Measurements from ENCODE around the gene SFTPA1. TPM values are rescaled to one million over a fixed set of nuclear protein-coding genes. Genes with fewer than 3 reads are reported as not detected.
"Not testable (repeated sequence)": the region's sequence is repeated elsewhere in the genome, so short reads cannot be mapped to it uniquely, and the experiment has no call there.

Gene SFTPA1
- total RNA-seq, 2 experiments from 2014 or later, result not detected

GRCh38 chr10:79582096-79582495 lies 28.6 kb upstream of the SFTPA1 start:
- ChIA-PET POLR2A (no interaction called here), CTCF (no interaction called here)
- no peaks in the 10 kb centered on the region for H3K4me1 ChIP-seq (ENCODE audit: insufficient read depth, low read length)
- H3K4me3 Mint-ChIP-seq, result no peak overlapping the region
- H3K9me3 Mint-ChIP-seq, result no peaks in the 10 kb centered on the region
- H3K4me1 Mint-ChIP-seq (ENCODE audit: low read depth), result no peaks in the 10 kb centered on the region
- no peaks in the 10 kb centered on the region for H3K27me3 ChIP-seq (ENCODE audit: control insufficient read depth in 1 of 2, insufficient read depth in 2 of 2, low read length in 2 of 2)
- H3K36me3 Mint-ChIP-seq (ENCODE audit: low read depth), result no peaks in the 10 kb centered on the region
- no peaks in the 10 kb centered on the region for H3K36me3 ChIP-seq (ENCODE audit: insufficient read depth, low read length)
- H3K27ac ChIP-seq (ENCODE audit: low read depth in 1 of 2, low read length in 2 of 2), result no peak overlapping the region
- no peak for DNase-seq
- no peak overlapping the region for H3K4me3 ChIP-seq (ENCODE audit: low read length)
- intact Hi-C loops (cut with DNase I, micrococcal nuclease), result no loop called here
- TF ChIP-seq CTCF (IDR thresholded peaks at IDR 0.05), result no peak
- H3K27ac Mint-ChIP-seq, result no peak overlapping the region
- no peaks in the 10 kb centered on the region for H3K9me3 ChIP-seq (ENCODE audit: control insufficient read depth in 1 of 2, insufficient read depth in 1 of 2, low read length in 2 of 2)
- ATAC-seq (ENCODE audit: poor library complexity), result no peak
- peaks cover 24% of the 10 kb centered on the region for H3K27me3 Mint-ChIP-seq

DNA sequence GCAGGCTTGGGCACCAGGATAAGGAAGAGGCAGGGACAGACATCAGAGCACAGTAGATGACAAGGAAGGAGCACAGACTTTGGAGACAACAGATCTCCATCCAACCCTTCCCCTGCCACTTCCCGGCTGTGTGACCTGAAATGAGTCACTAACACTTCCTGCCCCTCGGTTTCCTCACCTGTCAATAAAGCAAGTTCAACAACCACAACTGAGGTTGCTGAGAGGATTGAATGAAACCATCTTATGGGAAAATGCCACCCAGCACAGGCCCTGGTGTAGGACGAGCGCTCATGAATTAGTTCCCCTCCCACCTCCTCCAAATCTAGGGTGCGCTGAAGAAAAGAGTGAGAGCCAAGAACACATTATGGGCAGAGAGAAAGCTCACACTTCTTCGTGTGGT lies 27.8 kb upstream of the SFTPA1 start:
- ATAC-seq (ENCODE audit: poor library complexity); DNase-seq; POLR2A ChIA-PET; H3K27me3 ChIP-seq (ENCODE audit: control insufficient read depth in 1 of 2, insufficient read depth in 2 of 2, low read length in 2 of 2); H3K36me3 Mint-ChIP-seq (ENCODE audit: low read depth); H3K9me3 ChIP-seq (ENCODE audit: control insufficient read depth in 1 of 2, insufficient read depth in 1 of 2, low read length in 2 of 2); H3K4me3 ChIP-seq (ENCODE audit: low read length); H3K4me3 Mint-ChIP-seq; H3K4me1 ChIP-seq (ENCODE audit: insufficient read depth, low read length); H3K4me1 Mint-ChIP-seq (ENCODE audit: low read depth); H3K36me3 ChIP-seq (ENCODE audit: insufficient read depth, low read length); intact Hi-C loops (cut with DNase I, micrococcal nuclease); H3K9me3 Mint-ChIP-seq; CTCF ChIA-PET; H3K27ac Mint-ChIP-seq; H3K27ac ChIP-seq (ENCODE audit: low read depth in 1 of 2, low read length in 2 of 2): not testable (repeated sequence)
- H3K27me3 Mint-ChIP-seq, result peaks cover 33% of the 10 kb centered on the region

- intact Hi-C loops (cut with DNase I, micrococcal nuclease), result no loop called here
- no peak overlapping the region for H3K4me3 Mint-ChIP-seq
- ATAC-seq (ENCODE audit: poor library complexity), result no peak
- Histone ChIP-seq H3K9me3 (ENCODE audit: control insufficient read depth in 1 of 2, insufficient read depth in 1 of 2, low read length in 2 of 2) (no peaks in the 10 kb centered on the region), H3K4me3 (ENCODE audit: low read length) (no peak overlapping the region), H3K4me1 (ENCODE audit: insufficient read depth, low read length) (no peaks in the 10 kb centered on the region), H3K27ac (ENCODE audit: low read depth in 1 of 2, low read length in 2 of 2) (no peak overlapping the region), H3K36me3 (ENCODE audit: insufficient read depth, low read length) (no peaks in the 10 kb centered on the region), H3K27me3 (ENCODE audit: control insufficient read depth in 1 of 2, insufficient read depth in 2 of 2, low read length in 2 of 2) (no peaks in the 10 kb centered on the region)
- H3K9me3 Mint-ChIP-seq, result no peaks in the 10 kb centered on the region
- no peak overlapping the region for H3K27ac Mint-ChIP-seq
- ChIA-PET POLR2A (no interaction called here), CTCF (no interaction called here)
- H3K4me1 Mint-ChIP-seq (ENCODE audit: low read depth), result no peaks in the 10 kb centered on the region
- DNase-seq, result no peak
- no peaks in the 10 kb centered on the region for H3K36me3 Mint-ChIP-seq (ENCODE audit: low read depth)
- H3K27me3 Mint-ChIP-seq, result peaks cover 33% of the 10 kb centered on the region
- no peak for TF ChIP-seq CTCF (IDR thresholded peaks at IDR 0.05)
Measured at GRCh38 chr10:79583488-79584024, 27.2 kb upstream of the SFTPA1 start.

- no peak overlapping the region for H3K27ac Mint-ChIP-seq
Measured at GRCh38 chr10:79585870-79586527, 24.7 kb upstream of the SFTPA1 start.

More at GRCh38 chr10:79585870-79586527, 24.7 kb upstream of the SFTPA1 start:
- H3K27ac ChIP-seq (ENCODE audit: low read depth in 1 of 2, low read length in 2 of 2), result no peak overlapping the region
- Mint-ChIP-seq H3K4me3 (no peak overlapping the region), H3K4me1 (ENCODE audit: low read depth) (no peaks in the 10 kb centered on the region), H3K27me3 (peaks cover 47% of the 10 kb centered on the region), H3K9me3 (no peaks in the 10 kb centered on the region), H3K36me3 (ENCODE audit: low read depth) (no peaks in the 10 kb centered on the region)
- POLR2A ChIA-PET, result no interaction called here
- intact Hi-C loops (cut with DNase I, micrococcal nuclease), result no loop called here
- H3K4me3 ChIP-seq (ENCODE audit: low read length), result no peak overlapping the region
- H3K9me3 ChIP-seq (ENCODE audit: control insufficient read depth in 1 of 2, insufficient read depth in 1 of 2, low read length in 2 of 2), result no peaks in the 10 kb centered on the region
- no peaks in the 10 kb centered on the region for H3K4me1 ChIP-seq (ENCODE audit: insufficient read depth, low read length)
- H3K27me3 ChIP-seq (ENCODE audit: control insufficient read depth in 1 of 2, insufficient read depth in 2 of 2, low read length in 2 of 2), result peaks cover 0 to 3% of the 10 kb centered on the region in 2 experiments
- ATAC-seq (ENCODE audit: poor library complexity), result no peak
- CTCF ChIA-PET, result no interaction called here
- no peak for TF ChIP-seq CTCF (IDR thresholded peaks at IDR 0.05)
- H3K36me3 ChIP-seq (ENCODE audit: insufficient read depth, low read length), result no peaks in the 10 kb centered on the region
- DNase-seq, result no peak

Data from CD4-positive, alpha-beta T cell (primary cell).